Measurements from ENCODE around the gene PRORP.

GRCh38 chr14:35133542-35134328 lies 11.4 kb downstream of the PRORP start:
- TF ChIP-seq, protein P1, sequence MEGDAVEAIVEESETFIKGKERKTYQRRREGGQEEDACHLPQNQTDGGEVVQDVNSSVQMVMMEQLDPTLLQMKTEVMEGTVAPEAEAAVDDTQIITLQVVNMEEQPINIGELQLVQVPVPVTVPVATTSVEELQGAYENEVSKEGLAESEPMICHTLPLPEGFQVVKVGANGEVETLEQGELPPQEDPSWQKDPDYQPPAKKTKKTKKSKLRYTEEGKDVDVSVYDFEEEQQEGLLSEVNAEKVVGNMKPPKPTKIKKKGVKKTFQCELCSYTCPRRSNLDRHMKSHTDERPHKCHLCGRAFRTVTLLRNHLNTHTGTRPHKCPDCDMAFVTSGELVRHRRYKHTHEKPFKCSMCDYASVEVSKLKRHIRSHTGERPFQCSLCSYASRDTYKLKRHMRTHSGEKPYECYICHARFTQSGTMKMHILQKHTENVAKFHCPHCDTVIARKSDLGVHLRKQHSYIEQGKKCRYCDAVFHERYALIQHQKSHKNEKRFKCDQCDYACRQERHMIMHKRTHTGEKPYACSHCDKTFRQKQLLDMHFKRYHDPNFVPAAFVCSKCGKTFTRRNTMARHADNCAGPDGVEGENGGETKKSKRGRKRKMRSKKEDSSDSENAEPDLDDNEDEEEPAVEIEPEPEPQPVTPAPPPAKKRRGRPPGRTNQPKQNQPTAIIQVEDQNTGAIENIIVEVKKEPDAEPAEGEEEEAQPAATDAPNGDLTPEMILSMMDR (IDR thresholded peaks at IDR 0.05) = no peak
- TF ChIP-seq POLR2A (IDR thresholded peaks at IDR 0.05) = no peak

All from right lobe of liver (tissue), 4 donors.